Panc1 (cell line): ENCODE results near the gene FKRP. TPM values are rescaled to one million over a fixed set of nuclear protein-coding genes. Genes with fewer than 3 reads are reported as not detected.

Source experiments
- ATAC-seq: fragments of 200-7000 bp; cut with Tn5 transposase; 2 replicates; pipeline ENCODE4 v1.9.1; 2020; ENCODE audit warnings: mild to moderate bottlenecking, moderate library complexity
- BruUV-seq: library from RNA; stranded (reverse); fragments of 400-500 nt; replicated peaks from 2 replicates; lab custom pipeline; 2021; lab: Mats Ljungman, UMichigan
- CTCF ChIA-PET: fragments of 300-600 bp; sonication (Branson Sonifier 250); formaldehyde crosslinking; loops from one replicate; lab custom pipeline; 2022; ENCODE audit warnings: antibody characterized with exemption; lab: Charles Lee
- POLR2A ChIA-PET: fragments of 300-600 bp; sonication (Branson Sonifier 250); formaldehyde crosslinking; loops from one replicate; lab custom pipeline; 2022; ENCODE audit warnings: antibody characterized with exemption; lab: Charles Lee
- DNase-seq: peaks from one replicate; pipeline ENCODE4 v3.0.0-alpha.2; 2010; ENCODE audit warnings: low read depth, low spot score
- H3K27ac ChIP-seq: 2 replicates; pipeline ENCODE4 v1.5.1; 2011; ENCODE audit warnings: mild to moderate bottlenecking, low read length, inconsistent platforms
- H3K27me3 ChIP-seq: fragments of 200-500 bp; sonication (Bioruptor generic); 2 replicates; pipeline ENCODE4 v1.6.0; 2014; ENCODE audit warnings: low read length, inconsistent platforms; ENCODE audit not compliant: control insufficient read depth, insufficient read depth
- H3K36me3 ChIP-seq: fragments of 200-500 bp; sonication (Bioruptor generic); 2 replicates; pipeline ENCODE4 v1.5.1; 2014; ENCODE audit warnings: inconsistent platforms, mild to moderate bottlenecking, low read length, moderate library complexity; ENCODE audit not compliant: control insufficient read depth, insufficient read depth
- H3K4me1 ChIP-seq: 2 replicates; pipeline ENCODE4 v1.5.1; 2011; ENCODE audit warnings: inconsistent platforms, mild to moderate bottlenecking, low read length, moderate library complexity; ENCODE audit not compliant: control insufficient read depth, insufficient read depth
- H3K4me3 ChIP-seq, 2 experiments: 2 replicates each; pipeline ENCODE4 v1.5.1; 2011 to 2012; ENCODE audit warnings: low read depth in 2 of 2, low read length in 2 of 2, mild to moderate bottlenecking in 2 of 2, inconsistent platforms in 1 of 2, moderate library complexity in 1 of 2
- H3K9me3 ChIP-seq: fragments of 200-500 bp; sonication (Bioruptor generic); 2 replicates; pipeline ENCODE4 v1.5.1; 2014; ENCODE audit warnings: low read depth, mild to moderate bottlenecking, inconsistent platforms, low read length, moderate library complexity; ENCODE audit not compliant: control insufficient read depth, insufficient read depth
- POLR2AphosphoS5 ChIP-seq: IDR thresholded peaks from 2 replicates; pipeline ENCODE4 v1.6.1; 2012; ENCODE audit warnings: mild to moderate bottlenecking, low read depth, low read length, moderate library complexity
- SIN3A ChIP-seq: IDR thresholded peaks from 2 replicates; pipeline ENCODE4 v1.6.1; 2012; ENCODE audit warnings: low read depth, mild to moderate bottlenecking, low read length, moderate library complexity, borderline replicate concordance; ENCODE audit not compliant: insufficient read depth
- TCF7L2 ChIP-seq: IDR thresholded peaks from 2 replicates; pipeline ENCODE4 v1.6.1; 2011; ENCODE audit warnings: mild to moderate bottlenecking, low read depth, low read length, inconsistent platforms
- in situ Hi-C: cut with HindIII; loops from 2 replicates; pipeline ENCODE4 v1.10.0; 2016; ENCODE audit warnings: low sequenced_read_pairs, low pct_unique_long_range_greater_than_20kb
- intact Hi-C: fragments of 100-400 bp; cut with micrococcal nuclease; formaldehyde crosslinking; loops from one replicate; pipeline ENCODE4 v1.10.0; 2022; ENCODE audit not compliant: unreplicated experiment
- total RNA-seq: library from RNA; stranded (reverse); gene quantifications from one replicate; pipeline ENCODE4 v1.2.1, GENCODE V29; 2021; ENCODE audit not compliant: unreplicated experiment
- TF ChIP-seq, protein P1 (sequence below): fragments of 450-650 bp; IDR thresholded peaks from 2 replicates; pipeline ENCODE4 v1.5.1; 2017; ENCODE audit warnings: mild to moderate bottlenecking
- TF ChIP-seq, protein P2 (sequence below), 2 experiments: IDR thresholded peaks; 2 replicates each; pipeline ENCODE4 v1.6.1; 2011 to 2012; ENCODE audit warnings: low read depth in 2 of 2, control low read depth in 1 of 2, low read length in 1 of 2, mild to moderate bottlenecking in 1 of 2, moderate library complexity in 1 of 2; ENCODE audit not compliant: insufficient read depth in 1 of 2

FKRP gene
- total RNA-seq, 1 experiment from 2014 or later: 21.6 TPM

DNA sequence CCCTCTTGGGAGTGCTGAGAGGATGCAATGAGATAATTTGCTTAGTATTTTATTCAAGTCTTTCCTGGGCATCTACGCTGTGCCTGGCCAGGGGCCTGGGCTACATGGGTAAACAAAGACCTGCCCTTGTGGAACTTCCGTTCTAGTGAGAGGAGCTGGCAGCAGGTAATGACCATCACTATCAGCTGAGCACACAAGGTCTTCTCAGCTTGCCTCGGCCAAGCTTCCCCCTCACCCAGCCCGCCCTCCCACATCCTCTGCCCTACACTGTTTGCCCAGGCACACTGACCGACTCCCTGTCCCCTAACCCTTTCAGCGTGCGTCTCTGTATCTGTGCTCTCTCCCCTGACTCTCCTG, 8.6 kb upstream of the FKRP start:
- Histone ChIP-seq H3K36me3 (peaks cover 7% of the 10 kb centered on the region), H3K4me1 (no peaks in the 10 kb centered on the region), H3K4me3 (no peak overlapping the region), H3K9me3 (no peaks in the 10 kb centered on the region), H3K27me3 (no peaks in the 10 kb centered on the region), H3K27ac (no peak overlapping the region)
- no TSS peak for BruUV-seq
- no peak for TF ChIP-seq POLR2AphosphoS5
- TF ChIP-seq, protein P1, sequence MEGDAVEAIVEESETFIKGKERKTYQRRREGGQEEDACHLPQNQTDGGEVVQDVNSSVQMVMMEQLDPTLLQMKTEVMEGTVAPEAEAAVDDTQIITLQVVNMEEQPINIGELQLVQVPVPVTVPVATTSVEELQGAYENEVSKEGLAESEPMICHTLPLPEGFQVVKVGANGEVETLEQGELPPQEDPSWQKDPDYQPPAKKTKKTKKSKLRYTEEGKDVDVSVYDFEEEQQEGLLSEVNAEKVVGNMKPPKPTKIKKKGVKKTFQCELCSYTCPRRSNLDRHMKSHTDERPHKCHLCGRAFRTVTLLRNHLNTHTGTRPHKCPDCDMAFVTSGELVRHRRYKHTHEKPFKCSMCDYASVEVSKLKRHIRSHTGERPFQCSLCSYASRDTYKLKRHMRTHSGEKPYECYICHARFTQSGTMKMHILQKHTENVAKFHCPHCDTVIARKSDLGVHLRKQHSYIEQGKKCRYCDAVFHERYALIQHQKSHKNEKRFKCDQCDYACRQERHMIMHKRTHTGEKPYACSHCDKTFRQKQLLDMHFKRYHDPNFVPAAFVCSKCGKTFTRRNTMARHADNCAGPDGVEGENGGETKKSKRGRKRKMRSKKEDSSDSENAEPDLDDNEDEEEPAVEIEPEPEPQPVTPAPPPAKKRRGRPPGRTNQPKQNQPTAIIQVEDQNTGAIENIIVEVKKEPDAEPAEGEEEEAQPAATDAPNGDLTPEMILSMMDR: no peak
- TF ChIP-seq, protein P2, sequence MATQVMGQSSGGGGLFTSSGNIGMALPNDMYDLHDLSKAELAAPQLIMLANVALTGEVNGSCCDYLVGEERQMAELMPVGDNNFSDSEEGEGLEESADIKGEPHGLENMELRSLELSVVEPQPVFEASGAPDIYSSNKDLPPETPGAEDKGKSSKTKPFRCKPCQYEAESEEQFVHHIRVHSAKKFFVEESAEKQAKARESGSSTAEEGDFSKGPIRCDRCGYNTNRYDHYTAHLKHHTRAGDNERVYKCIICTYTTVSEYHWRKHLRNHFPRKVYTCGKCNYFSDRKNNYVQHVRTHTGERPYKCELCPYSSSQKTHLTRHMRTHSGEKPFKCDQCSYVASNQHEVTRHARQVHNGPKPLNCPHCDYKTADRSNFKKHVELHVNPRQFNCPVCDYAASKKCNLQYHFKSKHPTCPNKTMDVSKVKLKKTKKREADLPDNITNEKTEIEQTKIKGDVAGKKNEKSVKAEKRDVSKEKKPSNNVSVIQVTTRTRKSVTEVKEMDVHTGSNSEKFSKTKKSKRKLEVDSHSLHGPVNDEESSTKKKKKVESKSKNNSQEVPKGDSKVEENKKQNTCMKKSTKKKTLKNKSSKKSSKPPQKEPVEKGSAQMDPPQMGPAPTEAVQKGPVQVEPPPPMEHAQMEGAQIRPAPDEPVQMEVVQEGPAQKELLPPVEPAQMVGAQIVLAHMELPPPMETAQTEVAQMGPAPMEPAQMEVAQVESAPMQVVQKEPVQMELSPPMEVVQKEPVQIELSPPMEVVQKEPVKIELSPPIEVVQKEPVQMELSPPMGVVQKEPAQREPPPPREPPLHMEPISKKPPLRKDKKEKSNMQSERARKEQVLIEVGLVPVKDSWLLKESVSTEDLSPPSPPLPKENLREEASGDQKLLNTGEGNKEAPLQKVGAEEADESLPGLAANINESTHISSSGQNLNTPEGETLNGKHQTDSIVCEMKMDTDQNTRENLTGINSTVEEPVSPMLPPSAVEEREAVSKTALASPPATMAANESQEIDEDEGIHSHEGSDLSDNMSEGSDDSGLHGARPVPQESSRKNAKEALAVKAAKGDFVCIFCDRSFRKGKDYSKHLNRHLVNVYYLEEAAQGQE (IDR thresholded peaks at IDR 0.05; ENCODE audit: insufficient read depth in 1 of 2, low read depth in 2 of 2, low read length in 1 of 2): no peak
- TF ChIP-seq TCF7L2: no peak
- no peak for TF ChIP-seq SIN3A
- in situ Hi-C loops (no loop called here), intact Hi-C loops (no loop called here)
- ATAC-seq (no peak), DNase-seq (no peak)
- ChIA-PET CTCF (no interaction called here), POLR2A (interaction anchor here (0.6 kb wide), 1 partner anchor 65 kb away, joined by 3 read pairs; no protein-coding TSS in a partner anchor)

DNA sequence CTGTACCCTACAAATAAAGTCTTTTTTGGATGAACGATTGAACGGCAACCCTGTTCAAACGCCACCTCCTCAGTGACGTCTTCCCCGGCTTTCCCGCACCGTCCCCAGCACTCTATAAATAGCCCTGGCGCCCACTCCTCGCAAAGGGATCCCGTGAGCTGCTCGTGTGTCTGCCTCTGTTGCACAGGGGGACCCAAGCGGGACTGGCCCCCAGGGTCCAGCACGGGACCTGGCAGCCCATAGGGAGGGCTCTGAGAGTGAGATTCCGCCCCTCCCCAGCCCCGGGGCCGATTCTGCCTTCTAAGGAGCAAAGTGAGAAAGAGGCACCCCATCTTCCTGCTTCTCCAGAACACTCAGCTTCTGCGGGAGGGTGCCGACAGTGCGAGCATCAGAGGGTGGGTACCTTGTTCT, 8.1 kb upstream of the FKRP start:
- DNase-seq (no peak), ATAC-seq (no peak)
- H3K4me3 ChIP-seq: no peak overlapping the region
- H3K27me3 ChIP-seq: no peaks in the 10 kb centered on the region
- no peak overlapping the region for H3K27ac ChIP-seq
- H3K36me3 ChIP-seq: peaks cover 7% of the 10 kb centered on the region
- H3K9me3 ChIP-seq: no peaks in the 10 kb centered on the region
- H3K4me1 ChIP-seq: no peaks in the 10 kb centered on the region
- ChIA-PET POLR2A (interaction anchor here (0.6 kb wide), 1 partner anchor 65 kb away, joined by 3 read pairs; no protein-coding TSS in a partner anchor), CTCF (no interaction called here)
- TF ChIP-seq POLR2AphosphoS5: no peak
- TF ChIP-seq SIN3A: no peak
- TF ChIP-seq, protein P1: no peak
- TF ChIP-seq TCF7L2: no peak
- TF ChIP-seq, protein P2 (IDR thresholded peaks at IDR 0.05; ENCODE audit: insufficient read depth in 1 of 2, low read depth in 2 of 2, low read length in 1 of 2): no peak
- intact Hi-C loops: no loop called here
- BruUV-seq: no TSS peak
- in situ Hi-C loops: no loop called here
